Neural progenitor cell (in vitro differentiated cells): ENCODE data around the gene MYCL. TPM values are rescaled to one million over a fixed set of nuclear protein-coding genes. Genes with fewer than 3 reads are reported as not detected.
A peak's percentile ranks its signal among the peaks of the same experiment; 100 is the strongest.

ENCODE experiments used
- DNase-seq: peaks from one replicate; pipeline ENCODE4 v3.0.0-alpha.2; 2016; ENCODE audit warnings: low spot score
- H2AFZ ChIP-seq: fragments of 200-600 bp; sonication (generic); replicated peaks from 2 replicates; pipeline ENCODE4 v1.6.1; 2016; ENCODE audit warnings: antibody characterized with exemption
- H3F3A ChIP-seq: fragments of 200-600 bp; sonication (generic); 2 replicates; pipeline ENCODE4 v1.6.1; 2016; ENCODE audit warnings: antibody characterized with exemption, low read depth
- H3K27ac ChIP-seq: fragments of 200-600 bp; sonication (generic); 2 replicates; pipeline ENCODE4 v1.5.1; 2016; ENCODE audit warnings: mild to moderate bottlenecking
- H3K27me3 ChIP-seq: fragments of 200-600 bp; sonication (generic); 2 replicates; pipeline ENCODE4 v1.6.1; 2016; ENCODE audit warnings: mild to moderate bottlenecking, moderate library complexity
- H3K36me3 ChIP-seq: fragments of 200-600 bp; sonication (generic); 2 replicates; pipeline ENCODE4 v1.5.1; 2016
- H3K4me1 ChIP-seq: fragments of 200-600 bp; sonication (generic); 2 replicates; pipeline ENCODE4 v1.6.1; 2016; ENCODE audit warnings: mixed run types
- H3K4me2 ChIP-seq: fragments of 200-600 bp; sonication (generic); 2 replicates; pipeline ENCODE4 v1.6.1; 2016
- H3K4me3 ChIP-seq: fragments of 200-600 bp; sonication (generic); 2 replicates; pipeline ENCODE4 v1.5.1; 2016
- H3K79me2 ChIP-seq: fragments of 200-600 bp; sonication (generic); 2 replicates; pipeline ENCODE4 v1.6.1; 2016; ENCODE audit warnings: low read depth
- H3K9ac ChIP-seq: fragments of 200-600 bp; sonication (generic); 2 replicates; pipeline ENCODE4 v1.6.1; 2016
- H3K9me3 ChIP-seq: fragments of 200-600 bp; sonication (generic); 2 replicates; pipeline ENCODE4 v1.5.1; 2016; ENCODE audit warnings: low read depth
- H4K20me1 ChIP-seq: fragments of 200-600 bp; sonication (generic); 2 replicates; pipeline ENCODE4 v1.6.1; 2016; ENCODE audit warnings: low read depth
- H3K27ac Mint-ChIP-seq: 3 replicates; pipeline ENCODE4 v1.8.0; 2021; ENCODE audit warnings: mixed read lengths
- H3K27me3 Mint-ChIP-seq: 2 replicates; pipeline ENCODE4 v1.8.0; 2022; ENCODE audit warnings: low read depth, mild to moderate bottlenecking, inconsistent platforms, moderate library complexity, mixed read lengths; ENCODE audit not compliant: insufficient read depth
- H3K36me3 Mint-ChIP-seq: 3 replicates; pipeline ENCODE4 v1.8.0; 2021; ENCODE audit warnings: mixed read lengths
- H3K4me1 Mint-ChIP-seq: 3 replicates; pipeline ENCODE4 v1.8.0; 2021; ENCODE audit warnings: mixed read lengths
- H3K4me3 Mint-ChIP-seq: 3 replicates; pipeline ENCODE4 v1.8.0; 2021; ENCODE audit warnings: mild to moderate bottlenecking, moderate library complexity, mixed read lengths
- H3K9me3 Mint-ChIP-seq: 3 replicates; pipeline ENCODE4 v1.8.0; 2020; ENCODE audit warnings: mixed read lengths
- EZH2 ChIP-seq: fragments of 200-600 bp; sonication (generic); IDR thresholded peaks from 2 replicates; pipeline ENCODE4 v1.6.1; 2017; ENCODE audit warnings: antibody characterized with exemption, mild to moderate bottlenecking, moderate library complexity
- EZH2phosphoT487 ChIP-seq: fragments of 200-600 bp; sonication (generic); IDR thresholded peaks from 2 replicates; pipeline ENCODE4 v1.6.1; 2017; ENCODE audit warnings: antibody characterized with exemption
- total RNA-seq: library from RNA; depleted of rRNA; stranded (reverse); fragments of >200 nt; gene quantifications from 2 replicates; pipeline ENCODE4 v1.2.3, GENCODE V29; 2015; ENCODE audit warnings: low replicate concordance
- TF ChIP-seq, protein P1 (sequence below): fragments of 200-600 bp; sonication (generic); IDR thresholded peaks from 2 replicates; pipeline ENCODE4 v1.5.1; 2017; ENCODE audit warnings: antibody characterized with exemption, mild to moderate bottlenecking

The MYCL gene
- total RNA-seq, 1 donor from 2014 or later, result 21.8 TPM

DNA sequence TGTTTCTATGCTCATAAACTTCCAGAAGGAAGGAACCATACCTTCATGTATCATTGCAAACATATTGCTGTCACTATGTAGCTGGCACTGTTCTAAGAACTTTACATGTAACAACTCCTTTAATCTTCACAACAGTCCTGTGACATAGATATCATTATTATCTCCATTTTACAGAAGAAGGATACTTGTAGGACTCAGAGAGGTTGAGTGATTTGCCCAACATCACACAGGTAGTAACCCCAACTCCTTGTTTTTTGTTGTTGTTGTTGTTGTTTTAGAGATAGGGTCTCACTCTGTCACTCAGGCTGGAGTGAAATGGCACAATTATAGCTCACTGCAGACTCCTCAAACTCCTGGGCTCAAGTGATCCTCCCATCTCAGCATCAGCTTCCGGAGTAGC lies 10.8 kb downstream of the MYCL start:
- no peak overlapping the region for H3K27ac Mint-ChIP-seq
- peaks cover 5% of the 10 kb centered on the region for H3K27me3 Mint-ChIP-seq
- H3K36me3 ChIP-seq, result no peaks in the 10 kb centered on the region
- H4K20me1 ChIP-seq, result no peaks in the 10 kb centered on the region
- H3K4me3 ChIP-seq, result no peak overlapping the region
- H3F3A ChIP-seq, result peaks cover 38% of the 10 kb centered on the region
- H3K4me2 ChIP-seq, result no peak overlapping the region
- H3K79me2 ChIP-seq, result peaks cover 14% of the 10 kb centered on the region
- H3K4me1 ChIP-seq, result peaks cover 63% of the 10 kb centered on the region
- H3K27me3 ChIP-seq, result no peaks in the 10 kb centered on the region
- H3K27ac ChIP-seq, result no peak overlapping the region
- no peaks in the 10 kb centered on the region for H3K9me3 ChIP-seq
- peaks cover 8% of the 10 kb centered on the region for H3K36me3 Mint-ChIP-seq
- H3K9ac ChIP-seq, result no peak overlapping the region
- DNase-seq, result no peak
- H3K4me1 Mint-ChIP-seq, result peaks cover 63% of the 10 kb centered on the region
- H3K4me3 Mint-ChIP-seq, result no peak overlapping the region
- H2AFZ ChIP-seq, result no peak overlapping the region
- no peaks in the 10 kb centered on the region for H3K9me3 Mint-ChIP-seq
- TF ChIP-seq, protein P1, sequence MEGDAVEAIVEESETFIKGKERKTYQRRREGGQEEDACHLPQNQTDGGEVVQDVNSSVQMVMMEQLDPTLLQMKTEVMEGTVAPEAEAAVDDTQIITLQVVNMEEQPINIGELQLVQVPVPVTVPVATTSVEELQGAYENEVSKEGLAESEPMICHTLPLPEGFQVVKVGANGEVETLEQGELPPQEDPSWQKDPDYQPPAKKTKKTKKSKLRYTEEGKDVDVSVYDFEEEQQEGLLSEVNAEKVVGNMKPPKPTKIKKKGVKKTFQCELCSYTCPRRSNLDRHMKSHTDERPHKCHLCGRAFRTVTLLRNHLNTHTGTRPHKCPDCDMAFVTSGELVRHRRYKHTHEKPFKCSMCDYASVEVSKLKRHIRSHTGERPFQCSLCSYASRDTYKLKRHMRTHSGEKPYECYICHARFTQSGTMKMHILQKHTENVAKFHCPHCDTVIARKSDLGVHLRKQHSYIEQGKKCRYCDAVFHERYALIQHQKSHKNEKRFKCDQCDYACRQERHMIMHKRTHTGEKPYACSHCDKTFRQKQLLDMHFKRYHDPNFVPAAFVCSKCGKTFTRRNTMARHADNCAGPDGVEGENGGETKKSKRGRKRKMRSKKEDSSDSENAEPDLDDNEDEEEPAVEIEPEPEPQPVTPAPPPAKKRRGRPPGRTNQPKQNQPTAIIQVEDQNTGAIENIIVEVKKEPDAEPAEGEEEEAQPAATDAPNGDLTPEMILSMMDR, result no peak
- TF ChIP-seq EZH2 (no peak), EZH2phosphoT487 (no peak)

GRCh38 chr1:39890273-39890672 lies 11.4 kb downstream of the MYCL start:
- TF ChIP-seq EZH2 (no peak), EZH2phosphoT487 (no peak)
- TF ChIP-seq, protein P1, result no peak

GRCh38 chr1:39886757-39887231 lies 14.9 kb downstream of the MYCL start:
- Histone ChIP-seq H3K79me2 (peaks cover 16% of the 10 kb centered on the region), H3K4me3 (no peak overlapping the region), H3K27me3 (no peaks in the 10 kb centered on the region), H4K20me1 (peaks cover 8% of the 10 kb centered on the region), H3K9ac (no peak overlapping the region), H3K9me3 (no peaks in the 10 kb centered on the region), H3K27ac (no peak overlapping the region), H3F3A (peaks cover 12% of the 10 kb centered on the region), H3K4me1 (peaks cover 33% of the 10 kb centered on the region), H3K36me3 (no peaks in the 10 kb centered on the region), H2AFZ (no peak overlapping the region), H3K4me2 (peak overlapping the region; percentile 37)
- no peak overlapping the region for H3K27ac Mint-ChIP-seq
- peaks cover 2% of the 10 kb centered on the region for H3K36me3 Mint-ChIP-seq
- no peaks in the 10 kb centered on the region for H3K9me3 Mint-ChIP-seq
- peaks cover 5% of the 10 kb centered on the region for H3K27me3 Mint-ChIP-seq
- no peak overlapping the region for H3K4me3 Mint-ChIP-seq
- TF ChIP-seq EZH2phosphoT487, result no peak
- no peak for TF ChIP-seq EZH2
- TF ChIP-seq, protein P1, result no peak
- peaks cover 47% of the 10 kb centered on the region for H3K4me1 Mint-ChIP-seq
- no peak for DNase-seq

More at GRCh38 chr1:39890273-39890672, 11.4 kb downstream of the MYCL start:
- Mint-ChIP-seq H3K36me3 (peaks cover 5% of the 10 kb centered on the region), H3K27ac (peak overlapping the region; percentile 24), H3K4me1 (peaks cover 63% of the 10 kb centered on the region), H3K9me3 (no peaks in the 10 kb centered on the region), H3K4me3 (no peak overlapping the region), H3K27me3 (peaks cover 5% of the 10 kb centered on the region)
- Histone ChIP-seq H3K9me3 (no peaks in the 10 kb centered on the region), H3K27me3 (no peaks in the 10 kb centered on the region), H4K20me1 (no peaks in the 10 kb centered on the region), H2AFZ (no peak overlapping the region), H3K27ac (no peak overlapping the region), H3K79me2 (peaks cover 14% of the 10 kb centered on the region), H3K4me2 (no peak overlapping the region), H3K9ac (no peak overlapping the region), H3F3A (peaks cover 38% of the 10 kb centered on the region), H3K4me1 (peaks cover 57% of the 10 kb centered on the region), H3K36me3 (no peaks in the 10 kb centered on the region), H3K4me3 (no peak overlapping the region)
- DNase-seq, result no peak
